Non-pigmented ciliary epithelial cell (primary cell): ENCODE data around the gene GNPDA1.

Experiments used
- DNase-seq: peaks from one replicate; pipeline ENCODE4 v3.0.0-alpha.2; 2010; ENCODE audit warnings: low read depth

The GNPDA1 gene

GRCh38 chr5:141954194-141954593, 58.6 kb downstream of the GNPDA1 start:
- DNase-seq, result no peak

- no peak for DNase-seq
Observed at GRCh38 chr5:141952020-141952419, 60.8 kb downstream of the GNPDA1 start.

GRCh38 chr5:141951332-141951781, 61.5 kb downstream of the GNPDA1 start:
- DNase-seq, result no peak
